NCI-H146 (cell line): ENCODE results near the gene ISLR2.

Experiments
- DNase-seq: peaks from one replicate; lab custom pipeline; 2025; lab: John Stamatoyannopoulos, UW

ISLR2 gene

DNA sequence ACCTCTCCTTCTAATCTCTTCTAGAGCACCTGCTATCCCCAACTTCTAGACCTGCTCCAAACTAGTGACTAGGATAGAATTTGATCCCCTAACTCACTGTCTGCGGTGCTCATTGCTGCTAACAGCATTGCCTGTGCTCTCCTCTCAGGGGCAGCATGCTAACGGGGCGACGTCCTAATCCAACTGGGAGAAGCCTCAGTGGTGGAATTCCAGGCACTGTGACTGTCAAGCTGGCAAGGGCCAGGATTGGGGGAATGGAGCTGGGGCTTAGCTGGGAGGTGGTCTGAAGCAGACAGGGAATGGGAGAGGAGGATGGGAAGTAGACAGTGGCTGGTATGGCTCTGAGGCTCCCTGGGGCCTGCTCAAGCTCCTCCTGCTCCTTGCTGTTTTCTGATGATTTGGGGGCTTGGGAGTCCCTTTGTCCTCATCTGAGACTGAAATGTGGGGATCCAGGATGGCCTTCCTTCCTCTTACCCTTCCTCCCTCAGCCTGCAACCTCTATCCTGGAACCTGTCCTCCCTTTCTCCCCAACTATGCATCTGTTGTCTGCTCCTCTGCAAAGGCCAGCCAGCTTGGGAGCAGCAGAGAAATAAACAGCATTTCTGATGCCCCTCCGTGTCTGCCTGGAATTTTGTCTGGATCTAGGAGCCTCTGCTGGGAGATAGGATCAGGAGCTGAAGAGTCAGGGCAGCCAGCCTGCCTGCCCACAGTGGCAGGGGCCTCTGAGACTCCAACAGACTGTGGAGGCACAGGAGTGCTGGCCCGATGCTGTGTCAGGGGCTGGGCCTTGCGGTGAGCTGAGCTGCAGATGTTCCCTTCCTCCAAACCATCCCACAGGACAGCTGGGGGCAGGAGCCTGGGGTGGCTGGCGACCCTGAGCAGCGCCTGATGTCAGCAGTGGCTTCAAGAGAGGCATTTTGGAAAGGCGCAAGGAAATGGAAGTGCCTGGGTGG is 46.2 kb downstream of the ISLR2 start:
- no peak for DNase-seq

GRCh38 chr15:74178326-74179100 is 48.1 kb downstream of the ISLR2 start:
- DNase-seq = no peak

DNA sequence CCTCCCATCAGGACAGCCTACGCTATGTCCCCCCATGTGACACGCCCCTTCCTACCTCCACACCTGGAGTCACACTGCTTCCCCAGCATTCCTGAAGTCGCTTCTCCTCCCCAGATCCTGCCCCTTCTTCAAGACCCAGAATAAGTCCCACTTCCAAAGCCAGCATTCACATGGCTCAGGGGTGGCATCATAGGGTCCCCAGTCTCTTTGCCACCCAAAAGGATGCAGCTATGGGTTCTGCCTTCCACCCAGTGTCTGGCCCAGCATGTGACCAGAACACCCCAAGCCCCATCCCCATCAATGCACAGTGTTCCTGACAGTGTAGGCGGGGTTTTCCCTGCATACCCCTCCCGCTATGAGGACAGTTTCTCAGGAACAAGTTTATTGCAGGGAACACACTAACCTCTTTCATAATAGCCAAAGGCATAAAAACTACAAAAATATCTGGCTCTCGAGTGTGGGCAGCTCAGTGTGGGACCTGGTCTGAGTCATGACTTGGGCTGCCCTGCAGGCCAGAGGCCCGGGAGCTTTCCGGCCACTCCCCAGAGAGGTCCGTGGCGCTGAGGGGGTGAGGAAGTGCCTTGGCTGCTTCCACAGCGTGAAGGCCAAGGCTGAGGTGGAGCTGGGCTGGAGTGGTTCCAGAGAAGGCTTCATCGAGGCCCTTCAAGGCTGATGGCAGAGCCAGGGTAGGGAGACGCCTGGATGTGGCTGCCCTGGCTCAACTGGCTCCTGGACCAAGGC is 48.9 kb downstream of the ISLR2 start:
- DNase-seq = no peak

- DNase-seq = no peak
These were observed 49.8 kb downstream of the ISLR2 start for GRCh38 chr15:74179983-74180880.

GRCh38 chr15:74180881-74181602 is 50.7 kb downstream of the ISLR2 start:
- DNase-seq = no peak

GRCh38 chr15:74182131-74182530 is 51.7 kb downstream of the ISLR2 start:
- DNase-seq = no peak

GRCh38 chr15:74184582-74185091 is 54.3 kb downstream of the ISLR2 start:
- DNase-seq = no peak

- no peak for DNase-seq
These were observed 55.4 kb downstream of the ISLR2 start for GRCh38 chr15:74185710-74186348.
